GM18951 (cell line): Measurements from ENCODE around the gene FPR1.

Experiments
- POLR2A ChIP-seq: IDR thresholded peaks from 4 replicates; pipeline ENCODE4 v1.6.1; 2011; ENCODE audit warnings: mild to moderate bottlenecking; ENCODE audit not compliant: insufficient read length, insufficient read depth; ENCODE audit errors: extremely low read depth
- in situ Hi-C: fragments of 300-500 bp; cut with MboI; formaldehyde crosslinking; loops from one replicate; pipeline ENCODE4 v1.12.0; 2022; ENCODE audit warnings: low sequenced_read_pairs, mixed read lengths, inconsistent platforms; ENCODE audit not compliant: unreplicated experiment

The FPR1 gene

GRCh38 chr19:51702825-51703574, 48.7 kb downstream of the FPR1 start:
- TF ChIP-seq POLR2A = no peak
- in situ Hi-C loops = no loop called here

GRCh38 chr19:51702103-51702824, 49.4 kb downstream of the FPR1 start:
- TF ChIP-seq POLR2A = no peak
- in situ Hi-C loops = no loop called here

DNA sequence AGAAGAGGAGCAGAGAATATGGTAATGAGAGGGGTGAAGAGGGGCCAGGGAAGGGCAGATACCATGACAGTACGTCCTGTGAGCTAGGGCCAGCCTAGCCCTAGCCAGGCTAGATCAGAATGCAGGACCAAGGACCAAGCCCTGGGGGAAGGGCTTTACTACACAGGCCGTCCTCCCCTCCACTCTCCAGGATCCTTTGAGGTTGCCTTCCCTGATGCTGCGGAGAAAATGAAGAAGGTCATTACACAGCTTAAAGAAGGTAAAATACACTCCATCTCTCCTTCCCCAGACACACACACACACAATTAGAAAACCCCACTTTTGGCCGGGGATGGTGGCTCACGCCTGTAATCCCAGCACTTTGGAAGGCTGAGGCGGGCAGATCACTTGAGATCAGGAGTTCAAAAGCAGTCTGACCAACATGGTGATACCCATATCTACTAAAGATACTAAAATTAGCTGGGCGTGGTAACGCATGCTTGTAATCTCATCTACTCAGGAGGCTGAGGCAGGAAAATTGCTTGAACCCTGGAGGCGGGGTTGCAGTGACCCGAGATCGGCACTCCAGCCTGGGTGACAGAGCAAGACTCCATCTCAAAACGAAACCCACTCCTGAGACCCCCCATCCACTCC, 50.1 kb downstream of the FPR1 start:
- no peak for TF ChIP-seq POLR2A
- in situ Hi-C loops = no loop called here

- TF ChIP-seq POLR2A = no peak
- in situ Hi-C loops = no loop called here
Observed at GRCh38 chr19:51699170-51699569, 52.5 kb downstream of the FPR1 start.

DNA sequence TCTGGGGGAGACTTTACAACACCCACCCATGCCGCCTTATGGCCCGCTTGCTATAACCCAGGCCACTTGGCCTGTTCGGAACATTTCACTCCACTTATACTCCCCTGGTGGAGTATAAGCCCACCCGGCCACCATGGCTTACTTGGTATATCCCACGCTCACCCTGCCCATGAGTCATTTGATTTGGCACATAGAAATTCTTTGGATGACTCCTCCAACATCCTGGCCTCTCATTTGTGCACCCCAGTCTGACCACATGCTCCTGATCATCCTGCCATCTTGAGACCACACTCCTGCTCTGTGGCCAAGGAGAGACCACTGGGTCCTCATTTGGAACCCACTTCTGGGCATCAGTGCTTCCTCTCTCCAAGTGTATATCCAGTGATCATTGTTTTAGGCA, 53.4 kb downstream of the FPR1 start:
- in situ Hi-C loops = no loop called here

DNA sequence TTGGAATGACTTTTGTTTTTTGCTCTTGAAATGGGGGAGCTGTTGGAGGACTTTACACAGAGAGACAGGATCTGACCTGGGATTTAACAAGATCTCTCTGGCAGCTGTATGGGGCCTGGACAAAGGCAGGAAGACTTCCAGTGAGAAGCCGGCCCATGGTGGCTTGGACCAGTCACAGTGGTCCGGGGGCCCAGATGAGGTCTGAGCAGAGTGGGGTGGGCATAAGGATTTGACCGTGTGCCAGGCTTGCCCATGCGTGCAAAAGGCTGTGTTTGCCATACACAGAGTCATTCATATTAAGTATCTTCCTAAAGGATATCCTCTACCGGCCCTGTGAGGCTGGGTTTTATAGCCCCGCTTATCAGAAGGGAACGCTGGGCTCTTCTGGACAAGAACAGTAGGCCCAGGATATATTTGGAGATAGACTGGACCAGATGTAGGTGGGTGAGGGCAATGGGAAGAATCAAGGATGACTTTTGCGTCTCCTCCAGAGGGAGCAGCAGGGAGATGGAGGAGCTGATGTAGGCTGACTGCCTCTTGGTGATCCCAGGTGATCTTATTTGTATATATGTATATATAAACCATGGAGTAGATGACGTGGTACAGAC, 54.4 kb downstream of the FPR1 start:
- no peak for TF ChIP-seq POLR2A
- in situ Hi-C loops = no loop called here

More for the DNA sequence above, 53.4 kb downstream of the FPR1 start:
- no peak for TF ChIP-seq POLR2A

DNA sequence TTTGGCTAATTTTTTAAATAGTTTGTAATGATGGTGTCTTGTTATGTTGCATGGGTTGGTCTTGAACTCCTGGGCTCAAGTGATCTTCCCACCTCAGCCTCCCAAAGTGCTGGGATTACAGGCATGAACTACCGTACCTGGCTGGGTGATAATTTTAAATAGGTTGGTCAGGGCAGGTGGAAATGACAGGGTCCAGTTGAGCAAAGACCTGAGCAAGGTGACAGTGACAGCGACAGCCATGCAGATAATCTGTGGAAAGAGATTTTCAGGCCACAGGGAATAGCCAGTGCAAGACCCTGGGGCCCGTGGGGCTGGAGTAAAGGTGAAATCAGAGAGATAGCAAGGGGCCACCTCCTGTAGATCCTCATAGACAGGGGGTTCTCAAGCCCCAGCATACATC, 55.1 kb downstream of the FPR1 start:
- in situ Hi-C loops = no loop called here
- no peak for TF ChIP-seq POLR2A
